ENCODE data around the gene ARHGAP42.

Gene ARHGAP42

DNA sequence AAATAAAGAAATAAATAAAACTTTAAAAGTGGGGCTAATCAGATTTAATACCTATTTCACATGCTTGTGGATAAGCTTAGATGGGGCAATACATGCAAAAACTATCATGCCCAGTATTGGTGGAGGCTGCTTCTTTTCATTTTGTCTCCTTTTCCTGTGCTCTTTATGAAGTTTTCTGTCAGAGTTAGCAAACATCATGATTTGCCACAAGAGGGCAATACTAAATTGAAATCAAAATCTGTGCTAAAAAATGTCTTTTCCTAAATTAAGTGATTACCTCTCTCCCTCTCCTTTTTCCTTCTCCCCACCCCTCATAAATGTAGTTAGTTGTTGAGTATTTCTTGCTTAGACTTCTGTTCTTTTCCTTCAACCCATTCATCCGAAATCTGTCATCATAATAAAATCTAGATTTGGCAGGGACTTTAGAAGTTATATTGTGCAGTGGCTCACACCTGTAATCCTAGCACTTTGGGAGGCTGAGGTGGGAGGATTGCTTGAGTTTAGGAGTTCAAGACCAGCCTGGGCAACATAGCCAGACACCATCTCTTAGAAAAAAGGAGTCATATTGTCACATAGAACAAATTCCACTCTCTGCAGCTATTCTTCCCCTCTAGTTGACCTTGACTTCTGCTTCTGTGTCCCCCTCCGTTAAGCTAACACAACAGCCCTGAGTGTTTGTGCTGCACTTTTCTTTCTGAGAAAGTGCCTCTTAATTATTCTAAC lies 4.7 kb upstream of the ARHGAP42 start:
- DNase-seq (ENCODE audit: low spot score) (peak; percentile 13), FAIRE-seq (no peak)

- no peak for DNase-seq (ENCODE audit: low spot score)
- FAIRE-seq: no peak
Measured at GRCh38 chr11:100683126-100683525, 4.0 kb upstream of the ARHGAP42 start.

DNA sequence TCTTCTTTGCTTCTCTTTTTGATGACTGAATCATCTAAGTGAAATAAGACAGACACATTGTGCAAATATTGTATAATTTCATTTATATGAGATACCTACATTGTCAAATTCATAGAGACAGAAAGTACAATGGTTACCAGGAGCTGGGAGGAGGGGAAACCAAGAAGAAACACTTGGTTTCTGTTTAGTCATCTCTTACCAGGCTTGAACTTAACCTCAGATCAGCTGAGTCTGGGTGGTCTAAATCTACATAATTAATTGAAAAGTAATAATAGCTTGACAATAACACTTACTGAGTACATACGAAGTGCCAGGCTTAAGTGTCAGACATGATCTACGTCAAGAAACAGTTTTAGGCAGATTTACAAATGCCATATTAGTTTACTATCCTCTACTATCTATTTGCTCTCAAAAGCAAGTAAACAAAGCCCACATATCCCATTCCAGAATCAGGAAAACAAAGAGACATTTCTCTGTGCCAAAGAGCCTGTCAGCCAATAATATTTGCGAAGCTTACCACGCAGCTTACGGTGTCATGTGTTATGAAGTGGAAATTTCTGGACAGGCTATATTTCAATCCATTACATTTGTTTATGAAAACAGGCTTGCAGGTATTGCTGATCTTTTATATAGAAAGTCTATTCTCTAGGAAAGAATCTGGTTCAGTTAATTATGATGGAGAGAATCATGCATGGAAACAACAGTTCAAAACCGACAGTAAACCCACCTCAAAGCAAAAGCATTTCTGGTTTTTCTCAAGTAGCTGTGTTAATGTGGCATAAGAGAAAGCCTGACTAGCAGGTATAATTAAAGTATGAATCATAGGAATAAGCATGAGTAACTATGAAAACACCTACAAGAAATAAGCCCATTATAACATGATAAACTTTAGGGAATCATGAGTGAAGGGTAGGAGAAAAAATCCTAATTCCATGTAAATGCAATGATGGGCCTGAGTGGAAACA lies 2.7 kb upstream of the ARHGAP42 start:
- DNase-seq (ENCODE audit: low spot score) (peak; percentile 30), FAIRE-seq (no peak)

GRCh38 chr11:100686476-100687053 lies 523 bp upstream of the ARHGAP42 start:
- no peak for FAIRE-seq

GRCh38 chr11:100687630-100688395 lies 725 bp downstream of the ARHGAP42 start:
- FAIRE-seq (peak; percentile 59), DNase-seq (ENCODE audit: low spot score) (peak; percentile 67)

More at GRCh38 chr11:100686476-100687053, 523 bp upstream of the ARHGAP42 start:
- no peak for DNase-seq (ENCODE audit: low spot score)

DNA sequence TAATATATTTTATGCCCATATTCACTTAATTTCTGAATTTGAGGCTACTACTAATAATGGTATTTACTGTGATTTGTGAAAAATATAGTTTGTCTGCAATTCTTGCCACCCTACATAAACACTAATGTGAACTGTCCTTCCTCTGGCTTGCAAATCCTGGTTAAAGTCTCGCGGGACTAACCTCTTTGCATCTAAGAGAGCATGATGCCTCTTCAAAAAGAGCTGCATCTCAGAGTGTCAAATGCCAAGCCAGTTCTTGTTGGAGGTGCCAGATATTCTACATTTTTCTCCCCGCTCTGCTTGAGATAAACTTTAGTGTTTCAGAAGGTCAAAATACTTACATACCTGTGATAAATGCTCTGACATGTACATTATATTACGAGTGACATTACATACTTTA lies 2.1 kb downstream of the ARHGAP42 start:
- DNase-seq (ENCODE audit: low spot score) (no peak), FAIRE-seq (no peak)

DNA sequence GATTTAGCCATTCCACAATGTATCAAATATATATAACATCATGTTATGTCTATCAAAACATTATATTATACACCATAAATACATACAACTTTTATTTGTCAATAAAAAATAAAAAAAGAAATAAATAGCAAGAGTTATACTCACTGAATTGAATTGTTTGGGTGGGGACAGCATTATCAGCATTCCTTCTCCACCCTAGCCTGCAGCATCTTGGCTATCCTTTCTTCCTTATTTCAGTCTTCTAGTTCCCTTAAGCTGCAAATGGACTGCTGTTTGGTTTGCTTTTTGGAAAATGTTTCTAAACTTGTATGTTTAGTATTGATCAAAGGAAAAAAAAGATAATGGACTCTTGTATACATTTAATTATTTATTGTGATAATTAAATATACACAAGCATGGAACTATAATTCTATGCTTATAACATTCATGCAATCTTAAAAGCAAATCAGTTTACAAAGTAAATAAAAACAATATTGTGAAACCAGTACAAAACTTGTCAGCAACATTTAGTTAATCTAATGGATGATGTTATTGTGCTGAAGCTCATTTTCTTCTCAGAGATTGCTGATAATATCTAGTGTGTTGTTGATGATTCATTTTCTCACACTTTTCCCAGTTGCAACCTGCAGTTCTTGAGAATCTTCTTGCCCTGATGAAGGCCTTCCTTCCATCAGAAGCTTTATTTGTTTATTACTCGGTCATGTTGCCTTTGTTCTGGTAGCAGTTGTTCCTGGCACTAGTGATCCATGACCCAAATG lies 5.0 kb downstream of the ARHGAP42 start:
- FAIRE-seq (no peak), DNase-seq (ENCODE audit: low spot score) (no peak)

DNA sequence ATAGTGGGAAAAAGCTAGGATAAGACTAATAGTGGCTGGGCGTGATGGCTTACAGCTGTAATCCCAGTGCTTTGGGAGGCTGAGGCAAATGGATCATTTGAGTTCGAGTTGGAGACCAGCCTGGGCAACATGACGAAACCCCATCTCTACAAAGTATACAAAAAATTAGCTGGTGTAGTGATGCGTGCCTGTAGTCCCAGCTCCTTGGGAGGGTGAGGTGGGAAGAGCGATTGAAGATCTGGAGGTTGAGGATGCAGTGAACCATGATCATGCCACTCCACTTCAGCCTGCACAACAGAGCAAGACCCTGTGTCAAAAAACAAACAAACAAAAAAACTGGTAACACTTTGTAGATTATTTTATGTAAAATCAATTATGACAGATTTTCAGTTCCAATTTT lies 8.8 kb downstream of the ARHGAP42 start:
- FAIRE-seq (no peak), DNase-seq (ENCODE audit: low spot score) (no peak)

- no peak for FAIRE-seq
- no peak for DNase-seq (ENCODE audit: low spot score)
Measured at GRCh38 chr11:100703139-100703538, 16.1 kb downstream of the ARHGAP42 start.

- no peak for FAIRE-seq
Measured at GRCh38 chr11:100703801-100704575, 16.9 kb downstream of the ARHGAP42 start.

DNA sequence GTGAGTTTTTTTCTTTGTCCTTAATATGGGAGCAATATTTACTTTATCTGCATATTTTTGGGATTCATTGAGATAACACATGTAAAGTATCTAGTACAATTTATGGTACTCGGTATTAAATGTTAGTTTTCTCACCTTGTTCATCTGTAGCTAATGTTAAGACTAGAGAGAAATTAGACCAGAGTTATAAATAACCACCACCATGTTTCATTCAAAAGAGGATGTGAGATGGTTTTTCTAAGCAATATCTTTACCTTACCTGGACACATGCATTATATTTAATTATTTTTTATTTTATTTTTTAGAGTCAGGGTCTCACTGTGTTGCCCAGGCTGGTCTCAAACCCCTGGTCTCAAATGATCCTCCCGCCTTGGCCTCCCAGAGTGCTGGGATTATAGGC lies 18.4 kb downstream of the ARHGAP42 start:
- DNase-seq (ENCODE audit: low spot score): no peak
- FAIRE-seq: no peak

More at GRCh38 chr11:100703801-100704575, 16.9 kb downstream of the ARHGAP42 start:
- no peak for DNase-seq (ENCODE audit: low spot score)

GRCh38 chr11:100706179-100706578 lies 19.1 kb downstream of the ARHGAP42 start:
- FAIRE-seq (no peak), DNase-seq (ENCODE audit: low spot score) (no peak)

DNA sequence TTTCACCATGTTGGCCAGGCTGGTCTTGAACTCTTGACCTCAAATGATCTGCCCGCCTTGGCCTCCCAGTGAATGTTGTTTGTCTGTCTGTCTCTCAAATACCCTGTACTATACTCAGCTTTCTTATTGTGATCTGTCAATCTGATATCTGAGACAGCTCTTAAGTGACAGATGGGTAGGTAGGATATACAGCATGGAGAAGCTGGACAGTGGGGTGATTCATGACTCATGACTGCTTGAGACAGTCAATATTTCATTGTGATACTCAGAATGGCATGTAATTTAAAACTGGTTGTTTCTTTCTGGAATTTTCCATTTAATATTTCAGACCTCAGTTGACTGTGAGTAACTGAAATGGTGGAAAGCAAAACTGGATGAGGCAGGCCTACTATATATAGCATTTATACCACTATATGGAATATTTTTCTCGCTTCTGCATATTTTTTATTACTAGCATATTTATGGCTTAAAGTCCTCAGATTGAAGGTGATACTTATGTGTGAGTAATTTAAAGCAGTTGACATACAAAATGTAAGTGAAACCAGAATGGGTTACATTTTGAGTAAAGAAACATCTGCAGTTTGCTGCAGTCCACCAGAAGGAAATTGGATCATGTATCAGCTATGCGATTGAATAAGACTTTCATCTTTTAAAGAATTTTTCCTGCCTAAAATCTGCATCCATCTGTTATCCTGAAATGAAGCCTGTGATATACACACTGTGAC lies 22.3 kb downstream of the ARHGAP42 start:
- no peak for FAIRE-seq

DNA sequence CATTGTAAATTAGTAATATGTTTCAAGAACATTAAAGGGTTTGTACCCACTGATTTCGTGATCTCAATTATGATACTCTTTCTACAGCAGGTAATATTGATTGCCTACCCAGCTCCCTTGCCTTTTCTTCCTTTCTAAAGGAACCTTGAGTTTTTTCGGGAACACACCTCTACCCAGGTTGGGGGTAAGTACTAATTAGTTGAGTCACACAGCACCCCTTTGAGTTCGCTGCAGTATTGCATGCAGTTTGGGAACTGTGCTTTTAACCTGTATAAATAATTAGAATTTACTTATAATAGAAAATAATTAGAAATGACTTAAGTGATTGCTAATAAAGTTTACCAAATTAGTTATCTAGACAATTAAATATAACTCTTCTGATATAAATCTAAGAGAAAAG lies 24.9 kb downstream of the ARHGAP42 start:
- DNase-seq (ENCODE audit: low spot score): no peak
- FAIRE-seq: no peak

More for the DNA sequence above, 22.3 kb downstream of the ARHGAP42 start:
- no peak for DNase-seq (ENCODE audit: low spot score)

GRCh38 chr11:100712583-100712982 lies 25.5 kb downstream of the ARHGAP42 start:
- no peak for FAIRE-seq

DNA sequence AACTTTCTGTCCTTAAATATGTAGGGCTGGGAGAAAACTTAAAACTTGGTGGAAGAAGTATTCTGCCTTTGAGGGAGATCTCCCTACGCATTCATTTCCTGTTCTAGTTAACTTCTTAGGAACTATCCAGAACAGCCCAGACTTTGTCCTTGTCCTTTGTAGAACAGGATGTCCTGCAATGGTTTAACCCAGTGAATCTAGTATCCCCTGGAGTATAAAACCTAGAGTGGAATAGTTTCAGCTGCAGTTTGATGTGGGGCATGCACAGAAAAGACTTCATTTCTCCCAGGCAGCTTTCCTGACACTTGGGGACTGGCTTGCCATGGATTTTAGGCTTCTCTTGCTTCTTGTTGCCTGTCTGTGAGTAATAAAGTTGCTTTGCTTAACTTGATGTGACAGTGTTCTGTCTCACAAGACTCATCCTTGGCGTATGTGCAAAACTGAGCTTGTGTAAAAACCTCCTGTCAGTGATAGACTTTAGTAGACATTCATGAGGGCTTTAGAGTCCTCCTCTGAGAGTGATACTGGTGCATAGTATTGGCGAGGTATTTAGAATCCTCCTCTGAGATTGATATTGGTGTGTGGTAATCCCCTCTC lies 28.2 kb downstream of the ARHGAP42 start:
- DNase-seq (ENCODE audit: low spot score): no peak

More at GRCh38 chr11:100712583-100712982, 25.5 kb downstream of the ARHGAP42 start:
- no peak for DNase-seq (ENCODE audit: low spot score)

GRCh38 chr11:100716838-100717237 lies 29.8 kb downstream of the ARHGAP42 start:
- FAIRE-seq: no peak
- DNase-seq (ENCODE audit: low spot score): no peak

More for the DNA sequence above, 28.2 kb downstream of the ARHGAP42 start:
- no peak for FAIRE-seq

- FAIRE-seq (no peak), DNase-seq (ENCODE audit: low spot score) (no peak)
Measured at GRCh38 chr11:100719362-100719761, 32.3 kb downstream of the ARHGAP42 start.

Measured in RCC 7860 (cell line).